K562 (cell line): Measurements from ENCODE around the gene TMC8. TPM values are rescaled to one million over a fixed set of nuclear protein-coding genes. Genes with fewer than 3 reads are reported as not detected.
A peak's percentile ranks its signal among the peaks of the same experiment; 100 is the strongest.

Source experiments
- ATAC-seq: fragments of 200-7000 bp; cut with Tn5 transposase; 3 replicates; pipeline ENCODE4 v1.9.1; 2020; ENCODE audit warnings: moderate library complexity
- BruUV-seq: library from RNA; stranded (reverse); fragments of 400-500 nt; replicated peaks from 2 replicates; lab custom pipeline; 2021; lab: Mats Ljungman, UMichigan
- CTCF ChIA-PET: fragments of 300-600 bp; formaldehyde crosslinking; extraction: SDS; loops from one replicate; lab custom pipeline; 2021; ENCODE audit warnings: low intra/inter-chr PET ratio; lab: Yijun Ruan, JAX
- POLR2A ChIA-PET: fragments of 300-600, 350-650 bp; sonication (Branson Sonifier 250); formaldehyde crosslinking; extraction: SDS; loops from one replicate; lab custom pipeline; 2021; ENCODE audit warnings: antibody characterized with exemption, inconsistent platforms; lab: Yijun Ruan, JAX
- DNase-seq, 4 experiments: peaks; one replicate each; pipeline versions ENCODE4 v3.0.0 to v3.0.0-alpha.2; 2011 to 2018; ENCODE audit warnings: low spot score in 3 of 4, mixed read lengths in 3 of 4; ENCODE audit errors: extremely low read depth in 1 of 4
- FAIRE-seq: peaks from 2 replicates; lab custom pipeline; 2011; peaks lifted over from hg19 to GRCh38; lab: Jason Lieb, UNC
- H2AFZ ChIP-seq: 2 replicates; pipeline ENCODE4 v1.6.0; 2011; ENCODE audit warnings: low read depth, low read length, control low read depth, inconsistent platforms
- H3K27ac ChIP-seq: fragments of 200-600 bp; 3 replicates; pipeline ENCODE4 v1.8.0; 2011; ENCODE audit warnings: low read depth, mild to moderate bottlenecking, control low read depth, inconsistent platforms, low read length, moderate library complexity, mixed read lengths; ENCODE audit errors: extremely low read depth
- H3K27me3 ChIP-seq, 2 experiments: fragments of 300-600 bp in 1 of 2; 2 replicates in 1 of 2; 3 replicates in 1 of 2; pipeline versions ENCODE4 v1.6.0 to v1.8.0; 2011; ENCODE audit warnings: inconsistent platforms in 2 of 2, low read length in 2 of 2, mild to moderate bottlenecking in 1 of 2, mixed read lengths in 1 of 2, moderate library complexity in 1 of 2; ENCODE audit not compliant: control insufficient read depth in 2 of 2, insufficient read depth in 2 of 2
- H3K36me3 ChIP-seq: fragments of 300-600 bp; 3 replicates; pipeline ENCODE4 v1.8.0; 2011; ENCODE audit warnings: mild to moderate bottlenecking, low read length, inconsistent platforms; ENCODE audit not compliant: control insufficient read depth, insufficient read depth
- H3K4me1 ChIP-seq, 2 experiments: fragments of 200-600 bp in 1 of 2; replicated peaks in 1 of 2; 2 replicates in 1 of 2; 3 replicates in 1 of 2; pipeline versions ENCODE4 v1.5.1 to v1.8.0; 2011; ENCODE audit warnings: inconsistent platforms in 2 of 2, low read length in 2 of 2, mild to moderate bottlenecking in 1 of 2, mixed read lengths in 1 of 2, moderate library complexity in 1 of 2; ENCODE audit not compliant: control insufficient read depth in 2 of 2, insufficient read depth in 2 of 2
- H3K4me2 ChIP-seq: 2 replicates; pipeline ENCODE4 v1.6.1; 2011; ENCODE audit warnings: low read length, control low read depth, inconsistent platforms, mixed read lengths; ENCODE audit not compliant: insufficient read depth
- H3K4me3 ChIP-seq: fragments of 200-600 bp; sonication (generic), shearing (Covaris generic); 2 replicates; pipeline ENCODE4 v1.5.1; 2016; ENCODE audit warnings: control low read depth, inconsistent platforms
- H3K79me2 ChIP-seq: fragments of 200-600 bp; 3 replicates; pipeline ENCODE4 v1.8.0; 2011; ENCODE audit warnings: low read length, inconsistent platforms; ENCODE audit not compliant: control insufficient read depth, insufficient read depth
- H3K9ac ChIP-seq, 2 experiments: 2 replicates each; pipeline versions ENCODE4 v1.6.0 to v1.6.1; 2011; ENCODE audit warnings: low read depth in 2 of 2, low read length in 2 of 2, control low read depth in 1 of 2, inconsistent platforms in 1 of 2, mild to moderate bottlenecking in 1 of 2, mixed read lengths in 1 of 2; ENCODE audit not compliant: insufficient read depth in 1 of 2
- H3K9me1 ChIP-seq: one replicate; pipeline ENCODE4 v1.6.0; 2011; ENCODE audit warnings: inconsistent platforms, mild to moderate bottlenecking, low read length, moderate library complexity; ENCODE audit not compliant: control insufficient read depth, insufficient read depth
- H3K9me3 ChIP-seq: replicated peaks from 2 replicates; pipeline ENCODE4 v1.5.1; 2011; ENCODE audit warnings: low read depth, low read length, inconsistent platforms; ENCODE audit not compliant: control insufficient read depth, insufficient read depth
- H4K20me1 ChIP-seq: replicated peaks from 2 replicates; pipeline ENCODE4 v1.6.1; 2011; ENCODE audit warnings: low read length, inconsistent platforms, mixed read lengths; ENCODE audit not compliant: control insufficient read depth, insufficient read depth
- EGR1 ChIP-seq: fragments of 450-650 bp; conservative IDR thresholded peaks from 2 replicates; pipeline ENCODE4 v1.6.1; 2017; ENCODE audit warnings: mild to moderate bottlenecking
- HNRNPLL ChIP-seq: fragments of 200-400 bp; formaldehyde crosslinking; IDR thresholded peaks from 2 replicates; pipeline ENCODE4 v1.6.1; 2017; ENCODE audit warnings: low read length, low read depth, mild to moderate bottlenecking; ENCODE audit not compliant: poor library complexity, severe bottlenecking
- NBN ChIP-seq: fragments of 450-650 bp; IDR thresholded peaks from 2 replicates; pipeline ENCODE4 v1.6.1; 2016; ENCODE audit warnings: low read depth, mild to moderate bottlenecking
- POLR2A ChIP-seq: fragments of 450-650 bp; conservative IDR thresholded peaks from 2 replicates; pipeline ENCODE4 v1.6.1; 2016
- POLR2B ChIP-seq: fragments of 450-650 bp; IDR thresholded peaks from 2 replicates; pipeline ENCODE4 v1.6.1; 2018; ENCODE audit warnings: low read depth; ENCODE audit not compliant: partially characterized antibody
- PTTG1 ChIP-seq: fragments of 450-650 bp; IDR thresholded peaks from 2 replicates; pipeline ENCODE4 v1.6.1; 2016; ENCODE audit warnings: low read depth, mild to moderate bottlenecking, missing genetic modification characterization, missing compliant biosample characterization
- SUPT5H ChIP-seq: fragments of 450-650 bp; IDR thresholded peaks from 2 replicates; pipeline ENCODE4 v1.6.1; 2016
- TCF7L2 ChIP-seq: fragments of 150-350 bp; IDR thresholded peaks from 2 replicates; pipeline ENCODE4 v1.6.1; 2016; ENCODE audit warnings: low read depth, mild to moderate bottlenecking, low read length, moderate library complexity
- WGBS: fragments of 100-300 bp; shearing (Covaris generic); methylation state at CpG from one replicate; pipeline ENCODE4 v1.1.6; 2016; ENCODE audit warnings: low coverage, mixed read lengths; ENCODE audit not compliant: insufficient coverage; ENCODE audit errors: missing lambda C conversion rate; 5-methylcytosine and 5-hydroxymethylcytosine counted together
- in situ Hi-C: fragments of 300-500 bp; cut with MboI; formaldehyde crosslinking; loops from 4 replicates; pipeline ENCODE4 v1.15.0; 2018; ENCODE audit warnings: inconsistent platforms, mixed read lengths
- intact Hi-C: fragments of 100-400 bp; cut with micrococcal nuclease; formaldehyde crosslinking; loops from 2 replicates; pipeline ENCODE4 v1.14.2; 2022
- polyA plus RNA-seq, 8 experiments: library from polyadenylated mRNA; depleted of rRNA in 4 of 8; stranded (reverse) in 5 of 8; unstranded in 3 of 8; fragments of >200 nt; fragmentation: Nextera tagmentation in 2 of 8; fragmentation: Illumina TruSeq in 1 of 8; extraction: Ambion mirVana in 2 of 8; extraction: Trizol in 1 of 8; gene quantifications; 2 replicates each; pipeline versions ENCODE4 v1.2.1 to v1.2.3, GENCODE V29; 2011 to 2014; ENCODE audit warnings: inconsistent platforms in 1 of 8, missing spikeins in 1 of 8
- total RNA-seq, 7 experiments: library from RNA; depleted of rRNA in 6 of 7; stranded (reverse); fragments of >200 nt in 6 of 7; fragmentation: Illumina TruSeq in 2 of 7; extraction: Trizol in 2 of 7; gene quantifications; 2 replicates each; pipeline versions ENCODE4 v1.2.1 to v1.2.3, GENCODE V29; 2011 to 2021; ENCODE audit warnings: low replicate concordance in 1 of 7
- TF ChIP-seq, protein P1 (sequence below): sonication (generic); formaldehyde crosslinking; IDR thresholded peaks from 2 replicates; pipeline ENCODE4 v1.5.0; 2020; ENCODE audit warnings: missing genetic modification reagents
- TF ChIP-seq, protein P2 (sequence below): fragments of 250-450 bp; sonication (Bioruptor Pico); IDR thresholded peaks from 2 replicates; pipeline ENCODE4 v1.5.0; 2021

The TMC8 gene
- total and polyA plus RNA-seq, 9 of the 15 experiments (the other 6 are each of a cell fraction or from before 2014, with no cell fraction given): 0.13 to 10.9 (median 2.8) TPM

DNA sequence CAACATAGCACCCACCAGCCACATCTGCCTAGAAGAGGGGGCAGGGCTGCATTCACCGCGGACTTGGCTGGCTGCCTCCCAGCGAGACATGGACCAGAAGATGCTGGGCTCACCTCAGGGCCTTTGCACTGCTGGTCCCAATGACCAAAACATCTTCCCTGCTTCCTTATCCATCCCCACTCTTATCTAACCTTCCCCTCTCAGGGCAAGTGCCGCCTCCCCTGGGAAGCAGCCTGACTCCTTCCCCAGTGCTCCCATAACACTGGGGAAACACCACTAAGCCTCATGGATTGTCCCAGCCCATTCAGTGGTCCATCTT, 7.7 kb upstream of the TMC8 start (continued):
- TF ChIP-seq, protein P1, sequence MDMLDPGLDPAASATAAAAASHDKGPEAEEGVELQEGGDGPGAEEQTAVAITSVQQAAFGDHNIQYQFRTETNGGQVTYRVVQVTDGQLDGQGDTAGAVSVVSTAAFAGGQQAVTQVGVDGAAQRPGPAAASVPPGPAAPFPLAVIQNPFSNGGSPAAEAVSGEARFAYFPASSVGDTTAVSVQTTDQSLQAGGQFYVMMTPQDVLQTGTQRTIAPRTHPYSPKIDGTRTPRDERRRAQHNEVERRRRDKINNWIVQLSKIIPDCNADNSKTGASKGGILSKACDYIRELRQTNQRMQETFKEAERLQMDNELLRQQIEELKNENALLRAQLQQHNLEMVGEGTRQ (CRISPR knock-in tag): no peak

DNA sequence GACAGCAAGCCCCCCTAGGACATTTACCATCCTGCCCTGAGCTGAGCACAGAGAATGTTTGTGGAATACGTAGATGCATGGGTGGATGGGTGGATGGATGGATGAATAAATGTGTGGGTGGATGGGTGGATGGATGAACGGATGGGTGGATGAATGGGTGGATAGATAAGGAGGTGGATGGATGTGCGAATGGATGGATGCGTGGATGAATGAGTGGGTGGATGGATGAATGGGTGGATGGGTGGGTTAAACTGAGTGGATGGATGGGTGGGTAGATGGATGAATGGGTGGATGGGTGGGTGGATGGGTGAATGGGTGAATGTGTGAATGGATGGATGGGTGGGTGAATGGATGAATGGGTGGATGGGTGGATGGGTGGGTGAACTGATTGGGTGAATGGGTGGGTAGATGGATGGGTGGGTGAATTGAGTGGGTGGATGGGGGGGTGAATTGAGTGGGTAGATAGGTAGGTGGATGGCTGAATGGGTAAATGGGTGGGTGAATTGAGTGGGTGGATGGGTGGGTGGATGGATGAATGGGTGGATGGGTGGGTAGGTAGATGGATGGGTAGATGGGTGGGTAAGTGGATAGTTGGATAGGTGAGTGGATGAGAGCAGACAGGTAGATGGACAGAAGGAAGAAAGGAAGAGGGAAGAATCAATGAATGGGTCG, 7.2 kb upstream of the TMC8 start:
- Histone ChIP-seq H3K4me2 (no peak overlapping the region), H3K9me3 (no peaks in the 10 kb centered on the region), H3K9me1 (no peaks in the 10 kb centered on the region), H3K27me3 (no peaks in the 10 kb centered on the region), H3K4me3 (no peak overlapping the region), H3K79me2 (peaks cover 68% of the 10 kb centered on the region), H3K4me1 (peaks cover 9 to 80% of the 10 kb centered on the region in 2 experiments), H3K36me3 (peaks cover 85% of the 10 kb centered on the region), H4K20me1 (no peaks in the 10 kb centered on the region; the same call in 1 of the 2 replicates), H3K27ac (no peak overlapping the region), H3K9ac (peak overlapping the region in 1 of 2 experiments; percentile 73; a peak in 1 of 4 replicates), H2AFZ (no peak overlapping the region)
- no peak for DNase-seq
- intact Hi-C loops: no loop called here
- peak; percentile 64 for FAIRE-seq
- ATAC-seq: no peak
- WGBS: 88% methylated on average over 5 of the region's 5 CpGs
- ChIA-PET POLR2A (interaction anchor here (0.6 kb wide), 1 partner anchor 10 kb away, joined by 3 read pairs; no protein-coding TSS in a partner anchor), CTCF (no interaction called here)
- BruUV-seq: no TSS peak
- no peak for TF ChIP-seq PTTG1 (tag)
- TF ChIP-seq NBN: no peak
- TF ChIP-seq HNRNPLL: peak; percentile 52
- TF ChIP-seq EGR1: peak; percentile 82
- no peak for TF ChIP-seq TCF7L2
- peak; percentile 70; the same call in 1 of the 2 replicates for TF ChIP-seq SUPT5H
- TF ChIP-seq, protein P2, sequence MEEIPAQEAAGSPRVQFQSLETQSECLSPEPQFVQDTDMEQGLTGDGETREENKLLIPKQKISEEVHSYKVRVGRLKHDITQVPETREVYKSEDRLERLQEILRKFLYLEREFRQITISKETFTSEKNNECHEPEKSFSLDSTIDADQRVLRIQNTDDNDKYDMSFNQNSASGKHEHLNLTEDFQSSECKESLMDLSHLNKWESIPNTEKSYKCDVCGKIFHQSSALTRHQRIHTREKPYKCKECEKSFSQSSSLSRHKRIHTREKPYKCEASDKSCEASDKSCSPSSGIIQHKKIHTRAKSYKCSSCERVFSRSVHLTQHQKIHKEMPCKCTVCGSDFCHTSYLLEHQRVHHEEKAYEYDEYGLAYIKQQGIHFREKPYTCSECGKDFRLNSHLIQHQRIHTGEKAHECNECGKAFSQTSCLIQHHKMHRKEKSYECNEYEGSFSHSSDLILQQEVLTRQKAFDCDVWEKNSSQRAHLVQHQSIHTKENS (CRISPR knock-in tag): no peak
- peak; percentile 42; the same call in 1 of the 2 replicates for TF ChIP-seq POLR2A
- peak; percentile 61 for TF ChIP-seq POLR2B
- in situ Hi-C loops: no loop called here
